Mononuclear cell (primary cell): ENCODE data around the gene PCDHGB7. TPM values are rescaled to one million over a fixed set of nuclear protein-coding genes. Genes with fewer than 3 reads are reported as not detected.

Experiments used
- H3K27me3 ChIP-seq: 2 replicates; pipeline ENCODE4 v1.6.0; 2011; ENCODE audit warnings: low read length, control low read depth; ENCODE audit not compliant: insufficient read depth
- H3K4me1 ChIP-seq: 2 replicates; pipeline ENCODE4 v1.5.1; 2011; ENCODE audit warnings: mild to moderate bottlenecking, low read length, control low read depth; ENCODE audit not compliant: insufficient read depth
- H3K4me3 ChIP-seq: 2 replicates; pipeline ENCODE4 v1.5.1; 2011; ENCODE audit warnings: mild to moderate bottlenecking, low read length, moderate library complexity
- H3K9me3 ChIP-seq: 2 replicates; pipeline ENCODE4 v1.5.1; 2011; ENCODE audit warnings: low read depth, mild to moderate bottlenecking, control low read depth, low read length
- total RNA-seq: library from RNA; depleted of rRNA; stranded (reverse); fragments of >200 nt; gene quantifications from one replicate; pipeline ENCODE4 v1.2.3, GENCODE V29; 2012

The PCDHGB7 gene
- total RNA-seq, 1 donor, result 0.31 TPM

GRCh38 chr5:141434006-141434405 lies 16.5 kb downstream of the PCDHGB7 start:
- Histone ChIP-seq H3K27me3 (peaks cover 75% of the 10 kb centered on the region), H3K4me1 (peaks cover 12% of the 10 kb centered on the region), H3K9me3 (no peaks in the 10 kb centered on the region), H3K4me3 (no peak overlapping the region)

DNA sequence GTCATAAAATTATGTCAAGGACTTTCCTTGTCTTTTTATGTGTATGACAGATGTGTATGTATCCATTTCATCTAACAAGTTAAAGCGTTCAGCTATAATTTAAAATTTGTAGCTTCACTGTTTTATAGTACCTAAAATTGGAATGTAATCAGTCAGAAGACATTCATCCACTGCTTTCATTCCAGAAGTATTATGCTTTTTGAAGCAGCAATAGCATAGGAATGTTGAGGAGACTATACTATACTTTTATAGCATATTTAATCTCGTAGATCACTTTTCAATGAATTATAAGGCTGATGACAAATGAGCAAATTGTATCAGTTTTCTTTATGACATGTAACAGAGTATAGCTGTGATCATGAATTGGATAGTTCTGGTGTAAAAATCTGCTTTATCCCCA lies 19.7 kb downstream of the PCDHGB7 start:
- H3K4me1 ChIP-seq, result no peaks in the 10 kb centered on the region
- H3K27me3 ChIP-seq, result peaks cover 50% of the 10 kb centered on the region
- H3K4me3 ChIP-seq, result no peak overlapping the region
- H3K9me3 ChIP-seq, result no peaks in the 10 kb centered on the region

- Histone ChIP-seq H3K9me3 (no peaks in the 10 kb centered on the region), H3K4me3 (no peak overlapping the region), H3K27me3 (peaks cover 34% of the 10 kb centered on the region), H3K4me1 (no peaks in the 10 kb centered on the region)
These were observed 22.1 kb downstream of the PCDHGB7 start for GRCh38 chr5:141439411-141440141.

DNA sequence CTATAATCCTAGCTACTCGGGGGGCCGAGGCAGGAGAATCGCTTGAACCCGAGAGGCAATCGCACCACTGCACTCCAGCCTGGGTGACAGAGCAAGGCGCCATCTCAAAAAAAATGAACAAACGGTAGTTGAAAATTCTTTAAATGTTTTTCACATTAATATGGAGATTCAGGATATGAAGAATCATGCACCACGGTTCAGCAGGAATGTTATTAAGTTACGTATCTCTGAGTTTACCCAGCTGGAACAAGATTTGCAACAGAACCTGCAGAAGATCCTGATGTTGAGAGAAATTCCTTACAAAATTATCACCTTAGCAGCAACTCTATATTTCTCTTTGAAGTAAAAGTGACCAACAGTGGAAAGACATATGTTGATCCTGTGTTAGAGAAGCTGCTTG lies 22.9 kb downstream of the PCDHGB7 start:
- H3K4me3 ChIP-seq, result no peak overlapping the region
- H3K27me3 ChIP-seq, result peaks cover 30% of the 10 kb centered on the region
- H3K9me3 ChIP-seq, result no peaks in the 10 kb centered on the region
- H3K4me1 ChIP-seq, result no peaks in the 10 kb centered on the region

DNA sequence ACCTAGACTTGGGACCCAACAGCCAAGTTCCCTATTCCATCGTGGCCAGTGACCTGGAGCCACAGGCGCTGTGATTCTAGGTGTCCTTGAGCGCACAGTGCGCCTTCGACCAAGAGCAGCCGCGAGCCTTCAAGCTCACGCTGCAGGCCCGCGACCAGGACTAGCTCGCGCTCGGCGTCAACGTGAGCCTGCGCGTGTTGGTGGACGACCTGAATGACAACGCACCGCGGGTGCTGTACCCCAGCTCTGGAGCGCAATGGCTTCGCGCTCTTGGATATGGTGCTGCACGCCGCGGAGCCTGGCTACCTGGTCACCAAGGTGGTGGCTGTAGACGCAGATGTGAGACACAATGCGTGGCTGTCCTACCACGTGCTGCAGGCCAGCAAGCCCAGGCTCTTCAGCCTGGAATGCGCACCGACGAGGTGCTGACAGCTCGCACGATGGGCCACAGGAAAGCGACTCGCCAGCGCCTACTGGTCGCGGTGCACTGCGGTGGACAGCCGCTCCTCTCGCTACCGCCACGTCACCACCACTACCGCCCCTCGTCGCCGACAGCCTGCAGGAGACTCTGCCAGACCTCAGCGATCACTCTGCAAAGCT lies 24.2 kb downstream of the PCDHGB7 start:
- peaks cover 17% of the 10 kb centered on the region for H3K27me3 ChIP-seq
- no peaks in the 10 kb centered on the region for H3K4me1 ChIP-seq
- H3K4me3 ChIP-seq, result no peak overlapping the region
- no peaks in the 10 kb centered on the region for H3K9me3 ChIP-seq

GRCh38 chr5:141465351-141465750 lies 47.9 kb downstream of the PCDHGB7 start:
- H3K27me3 ChIP-seq, result peaks cover 3% of the 10 kb centered on the region
- no peaks in the 10 kb centered on the region for H3K9me3 ChIP-seq

More at GRCh38 chr5:141465351-141465750, 47.9 kb downstream of the PCDHGB7 start:
- no peaks in the 10 kb centered on the region for H3K4me1 ChIP-seq
- no peak overlapping the region for H3K4me3 ChIP-seq

Other genes with a start within 250 kb of the PCDHGB7 start
- under 0.01 TPM for gene PCDHB7, start 245.0 kb upstream of the PCDHGB7 start, total RNA-seq
- not detected for gene PCDHB8, start 239.9 kb upstream of the PCDHGB7 start, total RNA-seq
- not detected for gene PCDHB16, start 235.3 kb upstream of the PCDHGB7 start, total RNA-seq
- gene PCDHB9, start 230.5 kb upstream of the PCDHGB7 start, total RNA-seq, result 0.31 TPM
- gene PCDHB10, start 225.3 kb upstream of the PCDHGB7 start, total RNA-seq, result not detected
- not detected for gene PCDHB11, start 218.1 kb upstream of the PCDHGB7 start, total RNA-seq
- gene PCDHB12, start 209.0 kb upstream of the PCDHGB7 start, total RNA-seq, result not detected
- not detected for gene PCDHB13, start 203.8 kb upstream of the PCDHGB7 start, total RNA-seq
- gene PCDHB14, start 194.3 kb upstream of the PCDHGB7 start, total RNA-seq, result not detected
- not detected for gene PCDHB15, start 172.3 kb upstream of the PCDHGB7 start, total RNA-seq
- 0.73 TPM for gene SLC25A2, start 113.6 kb upstream of the PCDHGB7 start, total RNA-seq
- 76.5 TPM for gene TAF7, start 96.9 kb upstream of the PCDHGB7 start, total RNA-seq
- not detected for gene PCDHGA1, start 87.2 kb upstream of the PCDHGB7 start, total RNA-seq
- not detected for gene PCDHGA2, start 78.9 kb upstream of the PCDHGB7 start, total RNA-seq
- gene PCDHGA3, start 73.8 kb upstream of the PCDHGB7 start, total RNA-seq, result 0.10 TPM
- gene PCDHGB1, start 67.6 kb upstream of the PCDHGB7 start, total RNA-seq, result not detected
- gene PCDHGA4, start 62.7 kb upstream of the PCDHGB7 start, total RNA-seq, result 0.21 TPM
- 0.63 TPM for gene PCDHGB2, start 57.7 kb upstream of the PCDHGB7 start, total RNA-seq
- 0.21 TPM for gene PCDHGA5, start 53.5 kb upstream of the PCDHGB7 start, total RNA-seq
- 0.63 TPM for gene PCDHGB3, start 47.4 kb upstream of the PCDHGB7 start, total RNA-seq
- gene PCDHGA6, start 43.8 kb upstream of the PCDHGB7 start, total RNA-seq, result 0.10 TPM
- 0.42 TPM for gene PCDHGA7, start 34.9 kb upstream of the PCDHGB7 start, total RNA-seq
- gene PCDHGB4, start 30.0 kb upstream of the PCDHGB7 start, total RNA-seq, result 0.31 TPM
- 0.10 TPM for gene PCDHGA8, start 25.0 kb upstream of the PCDHGB7 start, total RNA-seq
- 0.84 TPM for gene PCDHGB5, start 19.7 kb upstream of the PCDHGB7 start, total RNA-seq
- gene PCDHGA9, start 14.9 kb upstream of the PCDHGB7 start, total RNA-seq, result 0.42 TPM
- 0.63 TPM for gene PCDHGB6, start 9.7 kb upstream of the PCDHGB7 start, total RNA-seq
- gene PCDHGA10, start 4.7 kb upstream of the PCDHGB7 start, total RNA-seq, result 0.52 TPM
- gene PCDHGA11, start 3.4 kb downstream of the PCDHGB7 start, total RNA-seq, result 0.21 TPM
- 0.10 TPM for gene PCDHGA12, start 12.8 kb downstream of the PCDHGB7 start, total RNA-seq
- gene PCDHGC3, start 58.3 kb downstream of the PCDHGB7 start, total RNA-seq, result 0.42 TPM
- gene PCDHGC4, start 67.4 kb downstream of the PCDHGB7 start, total RNA-seq, result 0.10 TPM
- not detected for gene PCDHGC5, start 71.4 kb downstream of the PCDHGB7 start, total RNA-seq
- gene DIAPH1, start 201.3 kb downstream of the PCDHGB7 start, total RNA-seq, result 81.9 TPM
- 30.5 TPM for gene HDAC3, start 219.2 kb downstream of the PCDHGB7 start, total RNA-seq
- 6.6 TPM for gene RELL2, start 219.3 kb downstream of the PCDHGB7 start, total RNA-seq
- 41.1 TPM for gene FCHSD1, start 233.7 kb downstream of the PCDHGB7 start, total RNA-seq